Measurements from ENCODE around the gene LIMD2. TPM values are rescaled to one million over a fixed set of nuclear protein-coding genes. Genes with fewer than 3 reads are reported as not detected.

Gene LIMD2
- total RNA-seq, 4 donors from 2014 or later: 5.3 to 30.7 (median 12.2) TPM

- Histone ChIP-seq H3K27ac (peak overlapping the region; percentile 85 to 88 (median 86)), H3K36me3 (peaks cover 0 to 6% (median 0%) of the 10 kb centered on the region in 4 donors), H3K4me3 (peak overlapping the region in 1 of 4 donors; percentile 14), H3K9me3 (no peaks in the 10 kb centered on the region), H3K27me3 (no peaks in the 10 kb centered on the region), H3K4me1 (peaks cover 14 to 30% (median 25%) of the 10 kb centered on the region in 4 donors)
- TF ChIP-seq, protein P1, sequence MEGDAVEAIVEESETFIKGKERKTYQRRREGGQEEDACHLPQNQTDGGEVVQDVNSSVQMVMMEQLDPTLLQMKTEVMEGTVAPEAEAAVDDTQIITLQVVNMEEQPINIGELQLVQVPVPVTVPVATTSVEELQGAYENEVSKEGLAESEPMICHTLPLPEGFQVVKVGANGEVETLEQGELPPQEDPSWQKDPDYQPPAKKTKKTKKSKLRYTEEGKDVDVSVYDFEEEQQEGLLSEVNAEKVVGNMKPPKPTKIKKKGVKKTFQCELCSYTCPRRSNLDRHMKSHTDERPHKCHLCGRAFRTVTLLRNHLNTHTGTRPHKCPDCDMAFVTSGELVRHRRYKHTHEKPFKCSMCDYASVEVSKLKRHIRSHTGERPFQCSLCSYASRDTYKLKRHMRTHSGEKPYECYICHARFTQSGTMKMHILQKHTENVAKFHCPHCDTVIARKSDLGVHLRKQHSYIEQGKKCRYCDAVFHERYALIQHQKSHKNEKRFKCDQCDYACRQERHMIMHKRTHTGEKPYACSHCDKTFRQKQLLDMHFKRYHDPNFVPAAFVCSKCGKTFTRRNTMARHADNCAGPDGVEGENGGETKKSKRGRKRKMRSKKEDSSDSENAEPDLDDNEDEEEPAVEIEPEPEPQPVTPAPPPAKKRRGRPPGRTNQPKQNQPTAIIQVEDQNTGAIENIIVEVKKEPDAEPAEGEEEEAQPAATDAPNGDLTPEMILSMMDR (IDR thresholded peaks at IDR 0.05): no peak
- WGBS, 2 donors (ENCODE audit: low coverage in 1 of 2): 40 to 42% methylated on average over 1 to 4 of the region's 4 CpGs
- in situ Hi-C loops (cut with MboI; ENCODE audit: low pct_ligation_motif_present in 1 of 4, low pct_unique_long_range_greater_than_20kb in 1 of 4, low sequenced_read_pairs in 3 of 4) (no loop called here), intact Hi-C loops (cut with DNase I; ENCODE audit: low total_unique reads) (no loop called here)
- DNase-seq: no peak
These were observed 24.7 kb downstream of the LIMD2 start for GRCh38 chr17:63675231-63675606.

DNA sequence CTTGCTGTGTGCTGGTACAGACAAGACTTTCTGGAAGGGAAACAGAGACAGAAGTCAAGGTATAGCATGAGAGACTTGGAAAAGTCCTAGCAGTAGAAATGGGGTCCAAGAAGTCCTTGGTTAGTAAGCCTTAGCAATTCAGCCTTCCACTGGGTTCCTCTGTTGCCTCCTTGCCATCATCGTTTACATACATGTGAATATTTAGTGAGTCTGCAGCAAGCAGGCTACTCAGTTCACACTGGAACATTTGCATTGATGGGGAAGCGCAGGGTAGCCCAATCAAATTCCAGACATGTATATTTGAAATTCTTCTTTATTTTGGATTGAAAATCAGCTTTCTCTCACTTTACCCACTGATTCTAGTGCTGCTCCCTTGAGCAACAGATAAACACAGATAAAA is 27.1 kb downstream of the LIMD2 start:
- in situ Hi-C loops (cut with MboI; ENCODE audit: low pct_ligation_motif_present in 1 of 4, low pct_unique_long_range_greater_than_20kb in 1 of 4, low sequenced_read_pairs in 3 of 4) (no loop called here), intact Hi-C loops (cut with DNase I; ENCODE audit: low total_unique reads) (no loop called here)
- H3K27me3 ChIP-seq: no peaks in the 10 kb centered on the region
- H3K9me3 ChIP-seq: no peaks in the 10 kb centered on the region
- H3K36me3 ChIP-seq: peaks cover 0 to 21% (median 0%) of the 10 kb centered on the region in 4 donors
- no peak for DNase-seq
- TF ChIP-seq POLR2AphosphoS5 (IDR thresholded peaks at IDR 0.05) (no peak), POLR2A (IDR thresholded peaks at IDR 0.05) (no peak), EP300 (IDR thresholded peaks at IDR 0.05; ENCODE audit: low read depth) (no peak)
- TF ChIP-seq, protein P1 (IDR thresholded peaks at IDR 0.05): no peak
- no peak overlapping the region for H3K27ac ChIP-seq
- no peak overlapping the region for H3K4me3 ChIP-seq
- H3K4me1 ChIP-seq: peaks cover 14 to 35% (median 25%) of the 10 kb centered on the region in 4 donors
- 93 to 94% methylated on average over 2 of the region's 2 CpGs for WGBS, 2 donors (ENCODE audit: low coverage in 1 of 2)

DNA sequence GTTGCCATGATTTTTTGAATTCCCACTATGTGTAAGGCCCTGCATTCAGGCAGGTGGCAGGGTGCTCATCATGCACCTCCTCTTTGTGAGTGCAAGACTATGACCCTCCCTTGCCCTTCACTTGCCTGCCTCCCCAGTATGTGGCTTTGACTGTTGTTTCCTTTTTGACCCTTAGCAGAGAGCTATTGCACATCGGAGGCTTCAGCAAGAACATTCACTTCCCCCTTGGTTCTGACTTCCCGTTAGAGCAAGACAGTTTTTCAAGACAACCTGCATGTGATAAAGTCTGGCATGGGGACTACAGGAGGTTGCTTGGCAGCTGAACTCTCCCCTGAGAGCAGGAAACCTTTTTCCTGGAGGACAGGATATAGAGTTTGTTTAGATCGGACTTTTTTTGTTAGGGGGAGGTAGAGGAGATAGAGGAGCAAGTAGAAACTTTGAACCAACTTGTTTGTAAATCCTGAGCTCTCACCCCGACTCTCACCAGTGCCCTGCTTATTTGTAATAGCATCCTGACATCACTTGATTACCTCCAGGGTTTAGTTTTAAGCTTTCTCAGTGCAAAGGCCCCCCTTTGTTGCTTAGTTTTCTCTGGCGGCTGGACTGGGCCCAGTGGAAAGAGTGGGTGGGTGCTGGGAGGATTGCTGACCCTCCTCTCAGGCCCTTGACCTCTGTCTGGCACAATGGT is 34.3 kb downstream of the LIMD2 start:
- no peak for DNase-seq
- WGBS, 2 donors (ENCODE audit: low coverage in 1 of 2): 43 to 55% methylated on average over 2 to 5 of the region's 5 CpGs
- H3K4me1 ChIP-seq: peaks cover 0 to 10% (median 0%) of the 10 kb centered on the region in 4 donors
- H3K4me3 ChIP-seq: no peak overlapping the region
- TF ChIP-seq, protein P1 (IDR thresholded peaks at IDR 0.05): no peak
- H3K27me3 ChIP-seq: no peaks in the 10 kb centered on the region
- intact Hi-C loops (cut with DNase I; ENCODE audit: low total_unique reads) (no loop called here), in situ Hi-C loops (cut with MboI; ENCODE audit: low pct_ligation_motif_present in 1 of 4, low pct_unique_long_range_greater_than_20kb in 1 of 4, low sequenced_read_pairs in 3 of 4) (no loop called here)
- H3K36me3 ChIP-seq: peaks cover 0 to 31% (median 5%) of the 10 kb centered on the region in 4 donors
- no peaks in the 10 kb centered on the region for H3K9me3 ChIP-seq
- peak overlapping the region in 3 of 4 donors; percentile 19 to 27 (median 24) for H3K27ac ChIP-seq

- intact Hi-C loops (cut with DNase I; ENCODE audit: low total_unique reads) (no loop called here), in situ Hi-C loops (cut with MboI; ENCODE audit: low pct_ligation_motif_present in 1 of 4, low pct_unique_long_range_greater_than_20kb in 1 of 4, low sequenced_read_pairs in 3 of 4) (no loop called here)
- Histone ChIP-seq H3K27me3 (no peaks in the 10 kb centered on the region), H3K4me3 (no peak overlapping the region), H3K9me3 (no peaks in the 10 kb centered on the region), H3K36me3 (peaks cover 0 to 28% (median 11%) of the 10 kb centered on the region in 4 donors), H3K27ac (no peak overlapping the region), H3K4me1 (peaks cover 0 to under 1% (median 0%) of the 10 kb centered on the region in 4 donors)
- DNase-seq: no peak
- no peak for TF ChIP-seq POLR2A (IDR thresholded peaks at IDR 0.05)
- TF ChIP-seq EP300 (IDR thresholded peaks at IDR 0.05; ENCODE audit: low read depth): no peak
- TF ChIP-seq POLR2AphosphoS5 (IDR thresholded peaks at IDR 0.05): no peak
- TF ChIP-seq, protein P1 (IDR thresholded peaks at IDR 0.05): no peak
- WGBS, 2 donors (ENCODE audit: low coverage in 1 of 2): 87 to 93% methylated on average over 3 of the region's 3 CpGs
These were observed 40.1 kb downstream of the LIMD2 start for GRCh38 chr17:63659850-63660249.

Data from transverse colon (tissue), 4 donors.